ENCODE measurements around the gene PTPMT1.

Gene PTPMT1

DNA sequence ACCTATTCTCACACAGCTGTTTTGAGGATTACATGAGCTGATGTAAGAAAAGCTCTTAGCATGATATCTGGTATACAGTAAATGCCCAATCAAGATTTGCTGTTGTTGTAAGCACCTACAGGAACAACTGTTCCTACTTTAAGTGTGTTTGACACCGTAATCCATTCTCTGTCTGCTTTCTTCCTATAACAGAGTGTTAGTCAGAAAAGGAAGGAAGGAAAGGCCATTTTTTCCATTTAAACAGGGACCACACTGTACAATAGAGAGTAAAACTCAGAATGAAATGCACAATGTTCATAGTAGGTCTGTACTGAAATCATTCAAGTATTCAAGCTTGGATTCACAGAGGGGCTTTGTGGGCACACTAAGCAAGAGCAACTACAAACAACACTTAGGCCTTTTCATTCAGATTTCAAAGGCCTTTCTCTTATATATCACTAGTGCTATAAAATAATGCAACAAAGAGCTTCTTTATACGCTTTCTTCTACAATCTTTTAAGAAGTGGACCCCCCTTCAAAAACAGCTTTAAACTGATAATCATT lies 55.5 kb downstream of the PTPMT1 start:
- no peaks in the 10 kb centered on the region for H3K4me1 ChIP-seq
- no peaks in the 10 kb centered on the region for H3K9me3 ChIP-seq (ENCODE audit: control insufficient read depth, low read length)
- no peak overlapping the region for H3K4me2 ChIP-seq (ENCODE audit: low read length)
- H3K79me2 ChIP-seq: no peaks in the 10 kb centered on the region
- no peak overlapping the region for H2AFZ ChIP-seq
- TF ChIP-seq, protein P1, sequence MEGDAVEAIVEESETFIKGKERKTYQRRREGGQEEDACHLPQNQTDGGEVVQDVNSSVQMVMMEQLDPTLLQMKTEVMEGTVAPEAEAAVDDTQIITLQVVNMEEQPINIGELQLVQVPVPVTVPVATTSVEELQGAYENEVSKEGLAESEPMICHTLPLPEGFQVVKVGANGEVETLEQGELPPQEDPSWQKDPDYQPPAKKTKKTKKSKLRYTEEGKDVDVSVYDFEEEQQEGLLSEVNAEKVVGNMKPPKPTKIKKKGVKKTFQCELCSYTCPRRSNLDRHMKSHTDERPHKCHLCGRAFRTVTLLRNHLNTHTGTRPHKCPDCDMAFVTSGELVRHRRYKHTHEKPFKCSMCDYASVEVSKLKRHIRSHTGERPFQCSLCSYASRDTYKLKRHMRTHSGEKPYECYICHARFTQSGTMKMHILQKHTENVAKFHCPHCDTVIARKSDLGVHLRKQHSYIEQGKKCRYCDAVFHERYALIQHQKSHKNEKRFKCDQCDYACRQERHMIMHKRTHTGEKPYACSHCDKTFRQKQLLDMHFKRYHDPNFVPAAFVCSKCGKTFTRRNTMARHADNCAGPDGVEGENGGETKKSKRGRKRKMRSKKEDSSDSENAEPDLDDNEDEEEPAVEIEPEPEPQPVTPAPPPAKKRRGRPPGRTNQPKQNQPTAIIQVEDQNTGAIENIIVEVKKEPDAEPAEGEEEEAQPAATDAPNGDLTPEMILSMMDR (IDR thresholded peaks at IDR 0.05): no peak
- no peak overlapping the region for H3K9ac ChIP-seq
- no peak overlapping the region for H3K27ac ChIP-seq
- H3K36me3 ChIP-seq (ENCODE audit: control insufficient read depth, insufficient read depth, low read length): no peaks in the 10 kb centered on the region
- H3K27me3 ChIP-seq (ENCODE audit: control insufficient read depth, insufficient read depth, low read length): no peaks in the 10 kb centered on the region
- no peak overlapping the region for H3K4me3 ChIP-seq (ENCODE audit: low read depth, low read length)

Measured in parathyroid adenoma (tissue), 2 donors.